Measurements from ENCODE around the gene RAB7B.

DNA sequence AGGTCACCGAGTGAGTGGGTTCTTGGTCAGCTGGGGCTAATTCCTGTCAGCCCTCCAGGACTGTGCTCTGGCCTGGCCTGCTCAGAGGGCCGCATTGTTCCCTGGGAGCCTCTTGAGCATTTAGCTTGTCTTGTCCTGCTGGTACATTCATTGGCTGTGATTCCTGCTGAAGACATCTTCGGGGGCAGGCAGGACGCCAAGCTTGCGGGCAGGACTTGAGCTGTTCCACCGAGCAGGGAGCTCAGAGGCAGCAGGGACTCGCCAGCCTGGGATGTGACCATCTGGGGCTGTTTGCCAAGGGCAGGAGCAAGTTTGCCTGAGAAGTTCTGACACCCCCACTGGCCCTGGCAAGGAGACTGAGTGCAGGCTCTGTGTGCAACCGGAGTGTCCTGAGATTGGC, 52.9 kb downstream of the RAB7B start:
- TF ChIP-seq, protein P1, sequence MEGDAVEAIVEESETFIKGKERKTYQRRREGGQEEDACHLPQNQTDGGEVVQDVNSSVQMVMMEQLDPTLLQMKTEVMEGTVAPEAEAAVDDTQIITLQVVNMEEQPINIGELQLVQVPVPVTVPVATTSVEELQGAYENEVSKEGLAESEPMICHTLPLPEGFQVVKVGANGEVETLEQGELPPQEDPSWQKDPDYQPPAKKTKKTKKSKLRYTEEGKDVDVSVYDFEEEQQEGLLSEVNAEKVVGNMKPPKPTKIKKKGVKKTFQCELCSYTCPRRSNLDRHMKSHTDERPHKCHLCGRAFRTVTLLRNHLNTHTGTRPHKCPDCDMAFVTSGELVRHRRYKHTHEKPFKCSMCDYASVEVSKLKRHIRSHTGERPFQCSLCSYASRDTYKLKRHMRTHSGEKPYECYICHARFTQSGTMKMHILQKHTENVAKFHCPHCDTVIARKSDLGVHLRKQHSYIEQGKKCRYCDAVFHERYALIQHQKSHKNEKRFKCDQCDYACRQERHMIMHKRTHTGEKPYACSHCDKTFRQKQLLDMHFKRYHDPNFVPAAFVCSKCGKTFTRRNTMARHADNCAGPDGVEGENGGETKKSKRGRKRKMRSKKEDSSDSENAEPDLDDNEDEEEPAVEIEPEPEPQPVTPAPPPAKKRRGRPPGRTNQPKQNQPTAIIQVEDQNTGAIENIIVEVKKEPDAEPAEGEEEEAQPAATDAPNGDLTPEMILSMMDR (conservative IDR thresholded peaks at IDR 0.05 in 1 of 2, IDR thresholded peaks at IDR 0.05 in 1 of 2; ENCODE audit: extremely low read depth in 1 of 2, insufficient read depth in 1 of 2, low read depth in 1 of 2, low read length in 2 of 2), result no peak
- no peak for TF ChIP-seq EZH2 (IDR thresholded peaks at IDR 0.05; ENCODE audit: borderline replicate concordance, low read length)
